Measurements from ENCODE around the gene SLC38A3. TPM values are rescaled to one million over a fixed set of nuclear protein-coding genes. Genes with fewer than 3 reads are reported as not detected.
A peak's percentile ranks its signal among the peaks of the same experiment; 100 is the strongest.

Gene SLC38A3
- total RNA-seq, 1 donor from 2014 or later: 0.17 TPM

DNA sequence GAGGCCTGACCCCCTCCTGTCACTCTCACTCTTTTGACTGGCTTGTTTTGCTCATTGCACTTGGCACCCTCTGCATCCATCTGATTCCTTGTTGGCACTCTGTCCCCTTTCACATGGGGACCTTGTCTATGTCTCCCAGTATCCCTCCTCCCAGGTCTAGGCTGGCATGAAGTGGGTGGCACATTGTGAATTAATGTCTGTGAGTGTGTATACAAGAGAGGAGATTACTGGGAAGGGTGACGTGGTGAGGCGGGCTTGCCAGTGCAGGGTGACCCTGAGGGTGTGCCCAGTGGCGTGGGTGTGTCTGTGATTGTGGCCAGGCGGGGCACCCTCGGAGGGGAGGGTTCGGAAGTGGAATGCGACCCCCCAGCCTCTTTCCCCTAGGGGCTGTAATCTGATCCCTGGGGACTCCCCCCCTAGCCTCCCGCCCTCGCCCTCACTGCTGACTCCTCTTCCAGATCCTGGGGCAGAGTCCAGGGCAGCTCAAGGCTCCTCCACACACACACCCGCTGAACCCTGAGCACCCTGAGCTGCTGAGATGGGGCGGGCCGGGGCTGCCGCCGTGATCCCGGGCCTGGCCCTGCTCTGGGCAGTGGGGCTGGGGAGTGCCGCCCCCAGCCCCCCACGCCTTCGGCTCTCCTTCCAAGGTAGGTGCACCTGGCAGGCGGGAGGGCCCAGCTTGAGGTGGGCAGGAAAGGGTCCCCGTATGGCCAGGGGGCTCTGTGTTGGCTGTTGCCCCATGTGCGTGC, 63.8 kb downstream of the SLC38A3 start, which contains the start of gene SEMA3B:
SEMA3B (plus strand) TSS at position 445 of the 749 bp plus-strand sequence; CDS start at position 539, 94 bp downstream.
- H3K36me3 ChIP-seq: no peaks in the 10 kb centered on the region
- Mint-ChIP-seq H3K36me3 (no peaks in the 10 kb centered on the region), H3K9me3 (no peaks in the 10 kb centered on the region), H3K27me3 (ENCODE audit: insufficient read depth, low read depth) (peaks cover 10% of the 10 kb centered on the region), H3K4me1 (peaks cover 64% of the 10 kb centered on the region), H3K4me3 (peak within 1 kb of the TSS; percentile 22), H3K27ac (peak within 1 kb of the TSS; percentile 76)
- H3K4me3 ChIP-seq: no peak within 1 kb of the TSS
- H3K9me3 ChIP-seq (ENCODE audit: low read depth): no peaks in the 10 kb centered on the region
- peaks cover 51% of the 10 kb centered on the region for H3K4me1 ChIP-seq
- no peaks in the 10 kb centered on the region for H3K79me2 ChIP-seq (ENCODE audit: low read depth)
- no peak within 1 kb of the TSS for H3K27ac ChIP-seq
- H3K27me3 ChIP-seq: peaks cover 12% of the 10 kb centered on the region
- TF ChIP-seq, protein P1, sequence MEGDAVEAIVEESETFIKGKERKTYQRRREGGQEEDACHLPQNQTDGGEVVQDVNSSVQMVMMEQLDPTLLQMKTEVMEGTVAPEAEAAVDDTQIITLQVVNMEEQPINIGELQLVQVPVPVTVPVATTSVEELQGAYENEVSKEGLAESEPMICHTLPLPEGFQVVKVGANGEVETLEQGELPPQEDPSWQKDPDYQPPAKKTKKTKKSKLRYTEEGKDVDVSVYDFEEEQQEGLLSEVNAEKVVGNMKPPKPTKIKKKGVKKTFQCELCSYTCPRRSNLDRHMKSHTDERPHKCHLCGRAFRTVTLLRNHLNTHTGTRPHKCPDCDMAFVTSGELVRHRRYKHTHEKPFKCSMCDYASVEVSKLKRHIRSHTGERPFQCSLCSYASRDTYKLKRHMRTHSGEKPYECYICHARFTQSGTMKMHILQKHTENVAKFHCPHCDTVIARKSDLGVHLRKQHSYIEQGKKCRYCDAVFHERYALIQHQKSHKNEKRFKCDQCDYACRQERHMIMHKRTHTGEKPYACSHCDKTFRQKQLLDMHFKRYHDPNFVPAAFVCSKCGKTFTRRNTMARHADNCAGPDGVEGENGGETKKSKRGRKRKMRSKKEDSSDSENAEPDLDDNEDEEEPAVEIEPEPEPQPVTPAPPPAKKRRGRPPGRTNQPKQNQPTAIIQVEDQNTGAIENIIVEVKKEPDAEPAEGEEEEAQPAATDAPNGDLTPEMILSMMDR (IDR thresholded peaks at IDR 0.05): no peak
- TF ChIP-seq EZH2 (IDR thresholded peaks at IDR 0.05) (no peak), EZH2phosphoT487 (IDR thresholded peaks at IDR 0.05) (no peak)
- H4K20me1 ChIP-seq (ENCODE audit: low read depth): no peaks in the 10 kb centered on the region
- peaks cover 30% of the 10 kb centered on the region for H3F3A ChIP-seq (ENCODE audit: low read depth)
- H2AFZ ChIP-seq (replicated peaks): no peak within 1 kb of the TSS
- DNase-seq (ENCODE audit: low spot score): no peak
- H3K4me2 ChIP-seq: peak within 1 kb of the TSS; percentile 58
- no peak within 1 kb of the TSS for H3K9ac ChIP-seq

DNA sequence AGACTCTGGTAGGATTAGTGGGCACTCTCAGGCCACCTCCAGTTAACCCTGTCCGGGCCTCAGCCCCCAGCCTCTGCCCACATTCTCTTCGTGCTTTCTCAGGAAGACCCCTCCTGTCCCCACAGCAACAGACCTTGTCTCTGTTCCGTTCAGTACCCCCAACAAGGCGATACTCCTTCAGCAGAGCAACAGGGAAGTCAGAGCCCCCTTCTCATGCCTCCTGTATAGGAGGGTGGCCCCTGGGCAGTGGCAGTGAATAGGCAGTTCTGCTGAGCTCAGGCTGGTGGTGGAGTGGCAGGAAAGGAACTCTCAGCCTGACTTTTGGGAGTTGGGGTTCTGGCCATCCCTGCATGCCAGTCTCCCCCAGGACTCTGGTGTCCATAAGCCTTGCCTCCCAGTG, 64.4 kb downstream of the SLC38A3 start:
- Mint-ChIP-seq H3K27me3 (ENCODE audit: insufficient read depth, low read depth) (peaks cover 15% of the 10 kb centered on the region), H3K36me3 (no peaks in the 10 kb centered on the region), H3K4me3 (no peak overlapping the region), H3K9me3 (no peaks in the 10 kb centered on the region), H3K4me1 (peaks cover 63% of the 10 kb centered on the region), H3K27ac (peak overlapping the region; percentile 76)
- H3K9me3 ChIP-seq (ENCODE audit: low read depth): no peaks in the 10 kb centered on the region
- H4K20me1 ChIP-seq (ENCODE audit: low read depth): no peaks in the 10 kb centered on the region
- no peak overlapping the region for H2AFZ ChIP-seq (replicated peaks)
- no peak for DNase-seq (ENCODE audit: low spot score)
- H3K36me3 ChIP-seq: no peaks in the 10 kb centered on the region
- H3K9ac ChIP-seq: no peak overlapping the region
- H3K4me1 ChIP-seq: peaks cover 46% of the 10 kb centered on the region
- H3K4me3 ChIP-seq: no peak overlapping the region
- H3K27ac ChIP-seq: no peak overlapping the region
- peak overlapping the region; percentile 43 for H3K4me2 ChIP-seq
- peaks cover 26% of the 10 kb centered on the region for H3F3A ChIP-seq (ENCODE audit: low read depth)
- TF ChIP-seq EZH2 (IDR thresholded peaks at IDR 0.05) (no peak), EZH2phosphoT487 (IDR thresholded peaks at IDR 0.05) (no peak)
- TF ChIP-seq, protein P1 (IDR thresholded peaks at IDR 0.05): no peak
- H3K79me2 ChIP-seq (ENCODE audit: low read depth): no peaks in the 10 kb centered on the region
- peaks cover 17% of the 10 kb centered on the region for H3K27me3 ChIP-seq

DNA sequence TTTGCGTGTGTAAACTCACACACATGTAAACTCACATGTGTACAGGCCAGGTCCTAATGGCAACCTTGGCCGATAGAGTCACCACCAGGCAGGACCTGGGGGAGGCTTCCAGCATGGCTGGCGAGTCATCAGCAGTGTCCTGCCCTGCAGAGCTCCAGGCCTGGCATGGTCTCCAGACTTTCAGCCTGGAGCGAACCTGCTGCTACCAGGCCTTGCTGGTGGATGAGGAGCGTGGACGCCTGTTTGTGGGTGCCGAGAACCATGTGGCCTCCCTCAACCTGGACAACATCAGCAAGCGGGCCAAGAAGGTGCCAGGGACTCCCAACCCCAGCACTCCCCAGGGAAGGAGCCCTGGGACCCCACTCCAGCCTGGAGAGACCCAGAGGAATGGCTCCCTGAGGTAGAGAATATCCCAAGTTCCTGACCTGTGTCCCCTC, 64.9 kb downstream of the SLC38A3 start:
- H2AFZ ChIP-seq (replicated peaks): no peak overlapping the region
- no peaks in the 10 kb centered on the region for H4K20me1 ChIP-seq (ENCODE audit: low read depth)
- no peaks in the 10 kb centered on the region for H3K79me2 ChIP-seq (ENCODE audit: low read depth)
- H3K9me3 ChIP-seq (ENCODE audit: low read depth): no peaks in the 10 kb centered on the region
- H3K9me3 Mint-ChIP-seq: no peaks in the 10 kb centered on the region
- TF ChIP-seq EZH2 (IDR thresholded peaks at IDR 0.05): no peak
- no peak for TF ChIP-seq EZH2phosphoT487 (IDR thresholded peaks at IDR 0.05)
- TF ChIP-seq, protein P1 (IDR thresholded peaks at IDR 0.05): no peak
- H3K36me3 Mint-ChIP-seq: no peaks in the 10 kb centered on the region
- no peaks in the 10 kb centered on the region for H3K36me3 ChIP-seq
- H3K27ac Mint-ChIP-seq: no peak overlapping the region
- no peak overlapping the region for H3K4me2 ChIP-seq
- H3K27me3 Mint-ChIP-seq (ENCODE audit: insufficient read depth, low read depth): peaks cover 17% of the 10 kb centered on the region
- H3K4me3 ChIP-seq: no peak overlapping the region
- no peak overlapping the region for H3K9ac ChIP-seq
- H3K4me1 ChIP-seq: peaks cover 42% of the 10 kb centered on the region
- H3K27ac ChIP-seq: no peak overlapping the region
- DNase-seq (ENCODE audit: low spot score): no peak
- peaks cover 26% of the 10 kb centered on the region for H3F3A ChIP-seq (ENCODE audit: low read depth)
- H3K4me3 Mint-ChIP-seq: no peak overlapping the region
- H3K27me3 ChIP-seq: peaks cover 23% of the 10 kb centered on the region
- peaks cover 63% of the 10 kb centered on the region for H3K4me1 Mint-ChIP-seq

All from neural progenitor cell (in vitro differentiated cells).